Muscle of leg (tissue), 11 donors: Measurements from ENCODE around the gene SLC36A1. TPM values are rescaled to one million over a fixed set of nuclear protein-coding genes. Genes with fewer than 3 reads are reported as not detected.
A peak's percentile ranks its signal among the peaks of the same experiment; 100 is the strongest.

Source experiments
- DNase-seq: peaks from one replicate; pipeline ENCODE4 v3.0.0; 2013
- H3K27ac ChIP-seq: one replicate; pipeline ENCODE4 v1.5.1; 2013; ENCODE audit warnings: mild to moderate bottlenecking, low read length, control low read depth
- H3K27me3 ChIP-seq: one replicate; pipeline ENCODE4 v1.6.1; 2013; ENCODE audit warnings: low read length; ENCODE audit not compliant: control insufficient read depth, insufficient read depth
- H3K36me3 ChIP-seq: one replicate; pipeline ENCODE4 v1.6.1; 2013; ENCODE audit warnings: low read length; ENCODE audit not compliant: control insufficient read depth, insufficient read depth
- H3K4me1 ChIP-seq: one replicate; pipeline ENCODE4 v1.6.1; 2013; ENCODE audit warnings: low read length; ENCODE audit not compliant: control insufficient read depth, insufficient read depth
- H3K4me3 ChIP-seq: one replicate; pipeline ENCODE4 v1.5.1; 2013; ENCODE audit warnings: low read length, control low read depth
- H3K9me3 ChIP-seq: replicated peaks from 2 replicates; pipeline ENCODE4 v1.6.1; 2013; ENCODE audit warnings: low read depth, low read length; ENCODE audit not compliant: control insufficient read depth
- WGBS: methylation state at CpG from one replicate; pipeline ENCODE4 v1.1.5; 2013; ENCODE audit warnings: missing lambda C conversion rate; ENCODE audit not compliant: insufficient coverage; 5-methylcytosine and 5-hydroxymethylcytosine counted together
- polyA plus RNA-seq, 8 donors: library from polyadenylated mRNA; unstranded; fragments of 120-200 nt; gene quantifications; one replicate each; pipeline versions ENCODE4 v1.2.1 to v1.2.3, GENCODE V29; 2013; ENCODE audit warnings: inconsistent platforms in 1 of 8, low replicate concordance in 1 of 8; ENCODE audit not compliant: insufficient read length in 8 of 8, insufficient read depth in 1 of 8
- total RNA-seq: library from RNA; stranded (reverse); fragments of 120-200 nt; gene quantifications from one replicate; pipeline ENCODE4 v1.2.4, GENCODE V29; 2013

Gene SLC36A1
- total and polyA plus RNA-seq, 9 donors, result 8.4 to 18.3 (median 15.3) TPM

- peak; percentile 11 for DNase-seq
- H3K9me3 ChIP-seq, result no peaks in the 10 kb centered on the region
- no peaks in the 10 kb centered on the region for H3K27me3 ChIP-seq
- no peak overlapping the region for H3K4me3 ChIP-seq
- H3K36me3 ChIP-seq, result no peaks in the 10 kb centered on the region
- WGBS, result 54% methylated on average over 2 of the region's 2 CpGs
- no peaks in the 10 kb centered on the region for H3K4me1 ChIP-seq
- no peak overlapping the region for H3K27ac ChIP-seq
Measured at GRCh38 chr5:151523335-151523734, 75.9 kb downstream of the SLC36A1 start.

- Histone ChIP-seq H3K9me3 (no peaks in the 10 kb centered on the region), H3K36me3 (no peaks in the 10 kb centered on the region), H3K27me3 (no peaks in the 10 kb centered on the region), H3K27ac (no peak overlapping the region), H3K4me3 (no peak overlapping the region), H3K4me1 (no peaks in the 10 kb centered on the region)
- WGBS, result 54% methylated on average over 1 of the region's 2 CpGs
- DNase-seq, result no peak
Measured at GRCh38 chr5:151528153-151528552, 80.8 kb downstream of the SLC36A1 start.

- no peak for DNase-seq
- no peak overlapping the region for H3K27ac ChIP-seq
- no peaks in the 10 kb centered on the region for H3K36me3 ChIP-seq
- no peaks in the 10 kb centered on the region for H3K4me1 ChIP-seq
- no peaks in the 10 kb centered on the region for H3K9me3 ChIP-seq
- WGBS, result 85% methylated on average over 6 of the region's 7 CpGs
- H3K27me3 ChIP-seq, result no peaks in the 10 kb centered on the region
- H3K4me3 ChIP-seq, result no peak overlapping the region
Measured at GRCh38 chr5:151528996-151529395, 81.6 kb downstream of the SLC36A1 start.

GRCh38 chr5:151531581-151531980 lies 84.2 kb downstream of the SLC36A1 start:
- peaks cover 4% of the 10 kb centered on the region for H3K27me3 ChIP-seq
- no peak for DNase-seq
- no peaks in the 10 kb centered on the region for H3K9me3 ChIP-seq
- 93% methylated on average over 30 of the region's 30 CpGs for WGBS
- no peaks in the 10 kb centered on the region for H3K36me3 ChIP-seq
- H3K27ac ChIP-seq, result no peak overlapping the region
- no peak overlapping the region for H3K4me3 ChIP-seq
- no peaks in the 10 kb centered on the region for H3K4me1 ChIP-seq

- no peak for DNase-seq
- WGBS, result 94% methylated on average over 2 of the region's 4 CpGs
- H3K4me3 ChIP-seq, result no peak overlapping the region
- peaks cover 4% of the 10 kb centered on the region for H3K27me3 ChIP-seq
- H3K27ac ChIP-seq, result no peak overlapping the region
- no peaks in the 10 kb centered on the region for H3K4me1 ChIP-seq
- H3K36me3 ChIP-seq, result no peaks in the 10 kb centered on the region
- no peaks in the 10 kb centered on the region for H3K9me3 ChIP-seq
Measured at GRCh38 chr5:151532416-151532815, 85.0 kb downstream of the SLC36A1 start.

- Histone ChIP-seq H3K9me3 (no peaks in the 10 kb centered on the region), H3K4me1 (no peaks in the 10 kb centered on the region), H3K27ac (no peak overlapping the region), H3K4me3 (no peak overlapping the region), H3K27me3 (peaks cover 4% of the 10 kb centered on the region), H3K36me3 (no peaks in the 10 kb centered on the region)
- no peak for DNase-seq
- 40% methylated on average over 1 of the region's 11 CpGs for WGBS
Measured at GRCh38 chr5:151534350-151534749, 86.9 kb downstream of the SLC36A1 start.

GRCh38 chr5:151537044-151537443 lies 89.6 kb downstream of the SLC36A1 start:
- Histone ChIP-seq H3K27ac (no peak overlapping the region), H3K36me3 (no peaks in the 10 kb centered on the region), H3K9me3 (no peaks in the 10 kb centered on the region), H3K4me3 (no peak overlapping the region), H3K27me3 (peaks cover 4% of the 10 kb centered on the region), H3K4me1 (no peaks in the 10 kb centered on the region)
- WGBS, result 84% methylated on average over 3 of the region's 4 CpGs
- DNase-seq, result no peak

- DNase-seq, result no peak
- no peak overlapping the region for H3K27ac ChIP-seq
- H3K36me3 ChIP-seq, result no peaks in the 10 kb centered on the region
- no peaks in the 10 kb centered on the region for H3K9me3 ChIP-seq
- no peak overlapping the region for H3K4me3 ChIP-seq
- no peaks in the 10 kb centered on the region for H3K4me1 ChIP-seq
- H3K27me3 ChIP-seq, result no peaks in the 10 kb centered on the region
- WGBS, result no CpG with 5 or more reads among the region's 2 CpGs
Measured at GRCh38 chr5:151541571-151541970, 94.2 kb downstream of the SLC36A1 start.

Other genes starting within 250 kb of the SLC36A1 start
- 61.4 TPM for gene CCDC69, start 223.5 kb upstream of the SLC36A1 start, total RNA-seq
- gene CCDC69, start 223.5 kb upstream of the SLC36A1 start, polyA plus RNA-seq, result 100 to 1,000 TPM in 1 of 8 donors, 10 to 100 TPM in 7; 38.5 to 104 (median 85.5) TPM
- gene GM2A, start 194.4 kb upstream of the SLC36A1 start, total RNA-seq, result 22.2 TPM
- gene GM2A, start 194.4 kb upstream of the SLC36A1 start, polyA plus RNA-seq, result 10 to 100 TPM; 16.2 to 22.9 (median 19.3) TPM
- gene SLC36A3, start 143.8 kb upstream of the SLC36A1 start, total RNA-seq, result not detected
- under 1 TPM in 1 of 8 donors, not detected in 7; 0.04 TPM for gene SLC36A3, start 143.8 kb upstream of the SLC36A1 start, polyA plus RNA-seq
- 0.04 TPM for gene SLC36A2, start 100.0 kb upstream of the SLC36A1 start, total RNA-seq
- gene SLC36A2, start 100.0 kb upstream of the SLC36A1 start, polyA plus RNA-seq, result under 1 TPM in 3 of 8 donors, not detected in 5; 0.09 to 0.19 (median 0.15) TPM
- gene FAT2, start 143.7 kb downstream of the SLC36A1 start, total RNA-seq, result 0.40 TPM
- 1 to 10 TPM in 1 of 8 donors, under 1 TPM in 7; 0.26 to 4.9 (median 0.50) TPM for gene FAT2, start 143.7 kb downstream of the SLC36A1 start, polyA plus RNA-seq
- 4,650 TPM for gene SPARC, start 239.3 kb downstream of the SLC36A1 start, total RNA-seq
- gene SPARC, start 239.3 kb downstream of the SLC36A1 start, polyA plus RNA-seq, result 1,000 to 10,000 TPM; 3,005 to 8,405 (median 4,700) TPM